ENCODE data around the gene PLVAP.

PLVAP gene

DNA sequence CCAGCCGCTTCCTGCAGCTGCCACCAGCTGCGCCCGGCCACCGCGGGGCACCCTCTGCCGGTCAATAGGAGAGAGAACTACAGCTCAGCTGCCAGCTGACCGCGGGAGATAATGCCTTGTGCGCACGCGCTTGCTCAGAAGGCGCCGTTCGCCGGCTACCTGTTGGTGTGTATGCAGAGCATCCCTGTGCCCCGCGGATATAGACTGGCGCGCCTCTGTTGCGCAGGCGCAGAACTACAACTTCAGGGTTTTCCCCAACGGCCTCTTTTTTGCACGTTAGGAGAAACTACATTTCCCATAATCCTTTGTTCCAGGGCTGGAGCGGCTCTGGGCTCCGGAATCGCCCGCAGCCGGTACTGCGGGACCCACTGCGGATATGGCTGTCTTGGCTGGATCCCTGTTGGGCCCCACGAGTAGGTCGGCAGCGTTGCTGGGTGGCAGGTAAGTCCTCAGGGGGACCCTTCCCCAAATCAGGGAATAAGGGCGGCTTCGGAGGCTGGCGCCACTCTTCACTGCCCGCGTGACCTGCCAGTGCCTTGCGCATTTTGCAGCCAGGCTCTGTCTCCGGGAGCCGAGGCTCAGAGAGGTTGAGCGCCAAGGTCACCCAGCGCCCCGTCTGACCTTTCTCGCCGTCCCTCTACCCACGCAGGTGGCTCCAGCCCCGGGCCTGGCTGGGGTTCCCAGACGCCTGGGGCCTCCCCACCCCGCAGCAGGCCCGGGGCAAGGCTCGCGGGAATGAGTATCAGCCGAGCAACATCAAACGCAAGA is 71.4 kb downstream of the PLVAP start, which contains the start of gene MRPL34:
Gene MRPL34, plus strand, starts transcription at position 356 of the 768 bp plus-strand sequence. Its CDS starts 21 bp downstream, at position 377.
- DNase-seq: peak; percentile 99 to 100
- TF ChIP-seq GATA1 (IDR thresholded peaks at IDR 0.05; ENCODE audit: low read depth, low read length) (no peak), POLR2A (IDR thresholded peaks at IDR 0.05; ENCODE audit: low read length) (peak; percentile 82)

DNA sequence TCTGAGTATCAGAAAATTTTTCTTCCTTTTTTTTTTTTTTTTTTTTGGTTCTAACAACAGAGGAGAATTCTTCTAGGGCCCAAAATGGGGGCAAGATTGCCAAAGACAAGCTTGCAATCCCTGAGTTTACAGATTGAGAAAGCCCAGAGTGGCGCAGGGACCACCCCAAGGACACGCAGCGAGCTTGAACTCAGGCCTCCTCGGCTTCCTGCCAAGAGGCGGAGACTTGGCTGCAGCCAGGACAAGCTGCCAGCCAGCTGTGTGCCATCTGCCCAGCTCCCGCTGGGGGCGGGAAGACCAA is 72.0 kb downstream of the PLVAP start:
- no peak for DNase-seq
- TF ChIP-seq POLR2A (IDR thresholded peaks at IDR 0.05; ENCODE audit: low read length) (no peak), GATA1 (IDR thresholded peaks at IDR 0.05; ENCODE audit: low read depth, low read length) (no peak)

DNA sequence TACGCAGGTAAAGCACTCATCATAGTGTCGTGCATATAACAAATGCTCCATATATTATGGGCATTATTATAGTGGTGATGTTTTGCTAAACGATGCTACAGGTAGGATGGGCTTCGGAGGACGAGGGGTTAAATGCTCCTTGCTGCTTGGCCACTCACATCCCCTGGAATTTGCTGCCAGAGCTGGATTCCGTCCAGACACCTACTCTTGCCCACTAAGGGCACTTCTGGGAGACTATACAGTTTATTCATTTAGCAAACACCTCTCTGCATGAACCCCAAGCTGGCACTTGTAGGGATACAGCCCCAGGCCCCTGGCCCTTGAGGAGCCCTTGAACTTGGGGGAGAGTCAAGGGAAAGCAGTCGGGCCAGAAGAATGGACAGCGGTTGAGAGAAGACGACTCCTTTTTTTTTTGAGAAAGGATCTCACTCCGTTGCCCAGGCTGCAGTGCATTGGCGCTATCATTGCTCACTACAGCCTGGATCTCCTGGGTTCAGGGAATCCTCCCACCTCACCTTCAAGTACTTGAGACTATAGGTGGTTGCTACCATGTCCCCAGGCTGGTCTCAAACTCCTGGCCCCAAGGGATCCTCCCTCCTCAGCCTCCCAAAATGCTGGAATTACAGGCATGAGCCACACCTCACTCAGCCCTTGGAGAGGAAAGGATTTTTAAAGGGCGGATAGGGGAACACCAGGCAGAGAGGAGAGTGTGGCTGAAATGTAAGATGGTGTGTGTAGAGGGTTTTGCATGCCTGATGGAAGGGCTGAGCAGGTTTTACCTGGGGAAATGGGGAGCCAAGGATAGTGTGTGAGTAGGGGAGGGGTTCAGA is 72.5 kb downstream of the PLVAP start:
- DNase-seq: no peak
- TF ChIP-seq GATA1 (IDR thresholded peaks at IDR 0.05; ENCODE audit: low read depth, low read length) (no peak), POLR2A (IDR thresholded peaks at IDR 0.05; ENCODE audit: low read length) (no peak)

DNA sequence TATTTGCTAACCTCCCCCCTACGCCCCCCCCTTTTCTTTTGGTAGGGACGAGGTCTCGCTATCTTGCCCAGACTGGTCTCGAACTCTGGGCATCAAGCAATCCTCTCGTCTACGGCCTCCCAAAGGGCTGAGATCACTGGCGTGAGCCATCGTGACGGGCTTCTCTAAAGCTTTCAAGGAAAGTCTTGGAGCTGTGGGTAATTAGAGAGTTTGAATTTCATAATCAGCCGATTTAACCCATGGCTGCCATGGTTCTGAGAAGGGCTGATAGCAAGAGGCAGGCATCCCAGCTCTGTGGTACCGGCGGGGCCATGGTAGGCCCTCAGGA is 73.2 kb downstream of the PLVAP start:
- TF ChIP-seq POLR2A (IDR thresholded peaks at IDR 0.05; ENCODE audit: low read length): no peak
- no peak for TF ChIP-seq GATA1 (IDR thresholded peaks at IDR 0.05; ENCODE audit: low read depth, low read length)

DNA sequence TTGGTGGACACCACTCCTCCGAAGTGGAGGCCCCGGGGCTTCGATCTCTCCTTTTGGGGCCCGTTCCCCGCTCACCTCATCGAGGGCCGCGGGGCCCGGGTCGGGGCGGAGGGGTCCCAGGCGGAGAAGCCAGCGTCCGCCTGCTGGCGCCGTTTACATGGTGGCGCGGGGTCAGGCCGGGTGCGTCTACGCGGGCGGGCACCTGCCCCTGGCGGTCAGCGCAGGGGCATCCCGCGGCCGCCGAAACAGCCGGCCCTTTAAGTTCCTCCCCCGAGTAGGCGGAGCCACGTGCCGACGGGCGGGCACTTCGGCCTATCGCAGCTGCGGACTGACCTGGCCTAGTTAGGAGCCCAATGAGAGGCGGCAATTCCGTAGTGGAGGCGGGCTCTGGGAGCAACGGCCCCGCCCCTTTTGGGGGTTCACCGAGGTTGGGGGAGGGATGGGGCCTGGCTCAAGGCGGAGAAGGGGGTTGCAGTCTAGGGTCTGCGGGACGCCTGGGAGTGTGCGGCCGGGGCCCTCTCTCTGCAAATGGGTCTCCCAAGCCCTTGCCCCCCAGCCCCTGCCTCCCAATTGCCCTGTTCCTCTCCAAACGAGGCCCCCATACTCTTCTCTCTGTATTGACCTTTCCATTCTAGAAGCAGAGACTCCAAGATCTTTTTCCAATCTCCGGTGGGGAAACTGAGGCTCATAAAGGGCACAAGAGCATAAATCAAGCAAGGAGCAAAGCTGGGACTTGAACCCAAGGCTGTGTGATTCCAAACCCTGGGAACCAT is 73.8 kb downstream of the PLVAP start, which contains the start of gene ABHD8:
Gene ABHD8, minus strand, starts transcription at position 259 of the 773 bp plus-strand sequence. CDS start 1,809 bp downstream, outside the sequence.
- no peak for TF ChIP-seq GATA1 (IDR thresholded peaks at IDR 0.05; ENCODE audit: low read depth, low read length)
- peak; percentile 38 for TF ChIP-seq POLR2A (IDR thresholded peaks at IDR 0.05; ENCODE audit: low read length)
- peak; percentile 97 for DNase-seq

More for the DNA sequence above, 73.2 kb downstream of the PLVAP start:
- DNase-seq: no peak

DNA sequence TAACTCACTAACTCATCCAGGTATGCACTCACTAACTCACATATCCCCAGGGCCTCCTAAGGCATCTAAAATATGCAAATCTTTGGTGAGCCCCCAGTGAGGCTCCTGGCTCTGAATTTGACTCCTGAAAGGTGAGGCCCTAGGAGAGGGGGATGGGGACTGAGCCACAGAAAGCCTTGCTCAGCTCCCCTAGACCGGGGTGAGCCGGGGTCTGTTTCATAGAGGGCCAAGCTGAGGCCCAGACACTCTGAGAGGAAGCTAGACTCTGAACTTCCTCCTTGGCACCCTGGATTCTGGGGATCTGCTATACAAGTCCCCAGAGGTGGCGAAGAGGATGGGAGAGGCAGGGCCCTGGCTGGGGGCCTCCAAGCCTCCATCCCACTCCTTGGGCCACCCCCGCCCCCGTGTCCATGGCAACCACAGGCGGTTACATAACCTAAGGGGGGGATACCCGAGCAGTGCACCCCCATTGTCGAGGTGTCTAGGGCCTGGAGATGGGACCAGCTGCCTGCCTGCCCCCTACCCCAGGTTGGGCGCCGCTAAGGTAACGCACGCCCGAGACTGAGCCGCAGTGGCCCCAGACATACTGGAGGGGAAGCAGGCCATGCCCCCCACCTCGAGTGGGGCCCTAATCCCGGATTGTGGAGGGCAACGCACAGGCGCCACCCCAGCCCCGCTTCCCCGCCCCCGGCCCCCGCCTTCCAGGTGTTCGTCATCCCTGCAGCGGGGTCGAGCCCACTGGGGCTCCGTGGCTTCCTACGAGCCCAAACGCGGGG is 74.6 kb downstream of the PLVAP start:
- no peak for DNase-seq
- TF ChIP-seq POLR2A (IDR thresholded peaks at IDR 0.05; ENCODE audit: low read length) (no peak), GATA1 (IDR thresholded peaks at IDR 0.05; ENCODE audit: low read depth, low read length) (no peak)

Measured in erythroblast (primary cell).